Testis (tissue), 3 donors: ENCODE results near the gene TCF4. TPM values are rescaled to one million over a fixed set of nuclear protein-coding genes. Genes with fewer than 3 reads are reported as not detected.

Experiments used
- DNase-seq: peaks from one replicate; pipeline ENCODE4 v3.0.0-alpha.2; 2019
- H3K27ac ChIP-seq, 2 donors: fragments of 200-600 bp; sonication (generic); one replicate each; pipeline ENCODE4 v1.5.1; 2019
- H3K27me3 ChIP-seq: fragments of 200-600 bp; sonication (generic); one replicate; pipeline ENCODE4 v1.5.1; 2019
- H3K36me3 ChIP-seq: fragments of 200-600 bp; sonication (generic); one replicate; pipeline ENCODE4 v1.5.1; 2017; ENCODE audit warnings: low read depth; ENCODE audit errors: missing control alignments
- H3K4me1 ChIP-seq: fragments of 200-600 bp; sonication (generic); one replicate; pipeline ENCODE4 v1.5.1; 2019
- H3K4me3 ChIP-seq, 2 donors: fragments of 200-600 bp; sonication (generic); one replicate each; pipeline ENCODE4 v1.5.1; 2017 to 2019
- H3K9me3 ChIP-seq: fragments of 200-600 bp; sonication (generic); one replicate; pipeline ENCODE4 v1.5.1; 2017
- CTCF ChIP-seq, 3 experiments: fragments of 450-650 bp in 2 of 3; fragments of 200-600 bp in 1 of 3; sonication (generic) in 1 of 3; IDR thresholded peaks; one replicate each; pipeline ENCODE4 v1.5.1; 2016 to 2019; ENCODE audit warnings: antibody characterized with exemption in 3 of 3, mild to moderate bottlenecking in 2 of 3, moderate library complexity in 1 of 3
- POLR2A ChIP-seq: fragments of 450-650 bp; IDR thresholded peaks from one replicate; pipeline ENCODE4 v1.6.1; 2017; ENCODE audit warnings: antibody characterized with exemption, mild to moderate bottlenecking, moderate library complexity
- WGBS, 2 donors: methylation state at CpG; one replicate each; pipeline ENCODE4 v1.1.5; 2018; 5-methylcytosine and 5-hydroxymethylcytosine counted together
- intact Hi-C: fragments of 100-400 bp; cut with DNase I; formaldehyde crosslinking; loops from one replicate; pipeline ENCODE4 v1.15.1; 2023; ENCODE audit warnings: low total_unique reads
- polyA plus RNA-seq: library from polyadenylated mRNA; stranded (reverse); fragments of 350-450 nt; fragmentation: Illumina TruSeq; extraction: RNeasy Lipid Tissue Mini Kit (QIAGEN cat#74804); gene quantifications from one replicate; pipeline ENCODE4 v1.2.3, GENCODE V29; 2014; ENCODE audit warnings: low read depth, low replicate concordance; ENCODE audit not compliant: insufficient read depth
- total RNA-seq, 2 donors: library from RNA; depleted of rRNA; stranded (reverse); fragments of >200 nt; gene quantifications; one replicate each; pipeline ENCODE4 v1.2.3, GENCODE V29; 2016

Gene TCF4
- total and polyA plus RNA-seq, 3 donors from 2014 or later, result 50.8 to 122 (median 110) TPM

GRCh38 chr18:55513161-55513560 is 74.8 kb downstream of the TCF4 start:
- Histone ChIP-seq H3K4me1 (peaks cover 27% of the 10 kb centered on the region), H3K27ac (no peak overlapping the region), H3K9me3 (no peaks in the 10 kb centered on the region), H3K4me3 (no peak overlapping the region), H3K36me3 (no peaks in the 10 kb centered on the region), H3K27me3 (no peaks in the 10 kb centered on the region)
- intact Hi-C loops, result no loop called here
- no peak for DNase-seq
- TF ChIP-seq CTCF (IDR thresholded peaks at IDR 0.05) (no peak), POLR2A (no peak)

- TF ChIP-seq POLR2A, result no peak
- no peak for TF ChIP-seq CTCF (IDR thresholded peaks at IDR 0.05)
- Histone ChIP-seq H3K4me3 (no peak overlapping the region), H3K27ac (peak overlapping the region; percentile 45 to 59), H3K9me3 (no peaks in the 10 kb centered on the region), H3K36me3 (no peaks in the 10 kb centered on the region), H3K4me1 (peaks cover 27% of the 10 kb centered on the region), H3K27me3 (no peaks in the 10 kb centered on the region)
- no peak for DNase-seq
- intact Hi-C loops, result no loop called here
These were observed 76.7 kb downstream of the TCF4 start for GRCh38 chr18:55511277-55511676.

- H3K4me3 ChIP-seq, result no peak overlapping the region
- peak overlapping the region; percentile 59 to 83 for H3K27ac ChIP-seq
- H3K9me3 ChIP-seq, result no peaks in the 10 kb centered on the region
- 44% methylated on average over 5 of the region's 5 CpGs for WGBS, 2 donors
- TF ChIP-seq POLR2A (no peak), CTCF (IDR thresholded peaks at IDR 0.05) (no peak)
- intact Hi-C loops, result no loop called here
- H3K27me3 ChIP-seq, result no peaks in the 10 kb centered on the region
- peaks cover 27% of the 10 kb centered on the region for H3K4me1 ChIP-seq
- no peak for DNase-seq
- H3K36me3 ChIP-seq, result no peaks in the 10 kb centered on the region
These were observed 77.2 kb downstream of the TCF4 start for GRCh38 chr18:55510809-55511208.

- no peaks in the 10 kb centered on the region for H3K9me3 ChIP-seq
- TF ChIP-seq POLR2A, result no peak
- no peak for TF ChIP-seq CTCF (IDR thresholded peaks at IDR 0.05)
- DNase-seq, result no peak
- no peak overlapping the region for H3K4me3 ChIP-seq
- intact Hi-C loops, result no loop called here
- no peaks in the 10 kb centered on the region for H3K27me3 ChIP-seq
- H3K4me1 ChIP-seq, result peaks cover 27% of the 10 kb centered on the region
- WGBS, 2 donors, result 38 to 55% methylated on average over 4 of the region's 4 CpGs
- H3K36me3 ChIP-seq, result no peaks in the 10 kb centered on the region
- H3K27ac ChIP-seq, result peak overlapping the region; percentile 59 to 83
These were observed 78.2 kb downstream of the TCF4 start for GRCh38 chr18:55509631-55510324.

GRCh38 chr18:55508651-55509050 is 79.3 kb downstream of the TCF4 start:
- WGBS, 2 donors, result 45 to 51% methylated on average over 4 of the region's 4 CpGs
- no peak for TF ChIP-seq POLR2A
- no peak for TF ChIP-seq CTCF (IDR thresholded peaks at IDR 0.05)
- peak overlapping the region; percentile 59 to 83 for H3K27ac ChIP-seq
- H3K36me3 ChIP-seq, result no peaks in the 10 kb centered on the region
- peaks cover 27% of the 10 kb centered on the region for H3K4me1 ChIP-seq
- no peaks in the 10 kb centered on the region for H3K9me3 ChIP-seq
- no peaks in the 10 kb centered on the region for H3K27me3 ChIP-seq
- no peak overlapping the region for H3K4me3 ChIP-seq
- DNase-seq, result no peak
- intact Hi-C loops, result no loop called here
